ENCODE data around the gene SMIM24. TPM values are rescaled to one million over a fixed set of nuclear protein-coding genes. Genes with fewer than 3 reads are reported as not detected.

The SMIM24 gene
- total and polyA plus RNA-seq, 7 donors, result 0.10 to 0.53 (median 0.49) TPM; not detected in 4

DNA sequence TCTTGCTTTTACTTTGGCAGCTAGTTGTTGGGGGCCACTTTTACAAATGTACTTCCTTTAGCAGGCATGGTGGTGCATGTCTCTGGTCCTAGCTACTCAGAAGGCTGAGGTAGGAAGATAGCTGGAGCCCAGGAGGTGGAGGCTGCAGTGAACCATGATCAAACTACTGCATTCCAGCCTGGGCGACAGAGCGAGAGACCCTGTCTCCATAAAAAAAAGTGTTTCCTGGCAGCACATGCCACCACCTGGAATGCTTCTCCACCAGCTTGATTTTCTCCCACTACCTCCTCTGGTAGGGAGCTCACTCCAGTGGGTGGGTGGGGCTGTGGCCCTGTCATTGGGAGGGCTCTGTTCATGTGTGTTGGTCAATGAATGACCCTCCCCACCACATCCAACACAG is 38.3 kb upstream of the SMIM24 start:
- ATAC-seq (no peak), DNase-seq (no peak)
- no peaks in the 10 kb centered on the region for H3K9me3 ChIP-seq
- TF ChIP-seq, protein P1, sequence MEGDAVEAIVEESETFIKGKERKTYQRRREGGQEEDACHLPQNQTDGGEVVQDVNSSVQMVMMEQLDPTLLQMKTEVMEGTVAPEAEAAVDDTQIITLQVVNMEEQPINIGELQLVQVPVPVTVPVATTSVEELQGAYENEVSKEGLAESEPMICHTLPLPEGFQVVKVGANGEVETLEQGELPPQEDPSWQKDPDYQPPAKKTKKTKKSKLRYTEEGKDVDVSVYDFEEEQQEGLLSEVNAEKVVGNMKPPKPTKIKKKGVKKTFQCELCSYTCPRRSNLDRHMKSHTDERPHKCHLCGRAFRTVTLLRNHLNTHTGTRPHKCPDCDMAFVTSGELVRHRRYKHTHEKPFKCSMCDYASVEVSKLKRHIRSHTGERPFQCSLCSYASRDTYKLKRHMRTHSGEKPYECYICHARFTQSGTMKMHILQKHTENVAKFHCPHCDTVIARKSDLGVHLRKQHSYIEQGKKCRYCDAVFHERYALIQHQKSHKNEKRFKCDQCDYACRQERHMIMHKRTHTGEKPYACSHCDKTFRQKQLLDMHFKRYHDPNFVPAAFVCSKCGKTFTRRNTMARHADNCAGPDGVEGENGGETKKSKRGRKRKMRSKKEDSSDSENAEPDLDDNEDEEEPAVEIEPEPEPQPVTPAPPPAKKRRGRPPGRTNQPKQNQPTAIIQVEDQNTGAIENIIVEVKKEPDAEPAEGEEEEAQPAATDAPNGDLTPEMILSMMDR (IDR thresholded peaks at IDR 0.05), result no peak
- 80 to 90% (median 87%) methylated on average over 2 of the region's 2 CpGs for WGBS, 3 donors
- intact Hi-C loops (cut with DNase I), result no loop called here
- H3K27me3 ChIP-seq (ENCODE audit: insufficient read depth in 3 of 3, low read length in 2 of 3), result no peaks in the 10 kb centered on the region
- H3K4me1 ChIP-seq, result peaks cover 15% of the 10 kb centered on the region
- no peak overlapping the region for H3K4me3 ChIP-seq
- H3K27ac ChIP-seq, result no peak overlapping the region
- peaks cover 0 to 12% of the 10 kb centered on the region in 2 donors for H3K36me3 ChIP-seq (ENCODE audit: insufficient read depth in 1 of 2, low read depth in 1 of 2)

DNA sequence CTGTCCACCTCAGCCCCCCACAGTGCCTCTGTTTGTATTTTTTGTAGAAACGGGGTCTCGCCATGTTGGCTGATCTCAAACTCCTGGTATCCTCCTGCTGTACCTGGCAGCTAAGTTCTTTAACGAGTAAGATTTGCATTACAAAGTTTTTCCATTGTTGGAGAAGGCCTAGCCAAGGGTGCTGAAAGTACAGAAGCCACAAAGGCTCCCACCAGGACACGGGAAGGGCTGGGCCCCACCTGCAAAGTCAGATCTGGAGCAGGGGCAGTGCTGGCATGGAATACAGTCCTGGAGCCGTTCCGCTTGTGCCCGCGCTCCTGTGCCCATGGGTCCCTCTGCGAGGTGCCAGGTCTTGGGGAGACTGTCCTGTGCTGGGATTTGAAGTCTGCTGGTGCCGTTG is 37.9 kb upstream of the SMIM24 start:
- Histone ChIP-seq H3K9me3 (no peaks in the 10 kb centered on the region), H3K4me1 (peaks cover 16% of the 10 kb centered on the region), H3K36me3 (ENCODE audit: insufficient read depth in 1 of 2, low read depth in 1 of 2) (peaks cover 0 to 8% of the 10 kb centered on the region in 2 donors), H3K27me3 (ENCODE audit: insufficient read depth in 3 of 3, low read length in 2 of 3) (no peaks in the 10 kb centered on the region), H3K27ac (no peak overlapping the region), H3K4me3 (no peak overlapping the region)
- DNase-seq (no peak), ATAC-seq (no peak)
- 80 to 85% (median 85%) methylated on average over 10 of the region's 10 CpGs for WGBS, 3 donors
- TF ChIP-seq, protein P1 (IDR thresholded peaks at IDR 0.05), result no peak
- intact Hi-C loops (cut with DNase I), result no loop called here

DNA sequence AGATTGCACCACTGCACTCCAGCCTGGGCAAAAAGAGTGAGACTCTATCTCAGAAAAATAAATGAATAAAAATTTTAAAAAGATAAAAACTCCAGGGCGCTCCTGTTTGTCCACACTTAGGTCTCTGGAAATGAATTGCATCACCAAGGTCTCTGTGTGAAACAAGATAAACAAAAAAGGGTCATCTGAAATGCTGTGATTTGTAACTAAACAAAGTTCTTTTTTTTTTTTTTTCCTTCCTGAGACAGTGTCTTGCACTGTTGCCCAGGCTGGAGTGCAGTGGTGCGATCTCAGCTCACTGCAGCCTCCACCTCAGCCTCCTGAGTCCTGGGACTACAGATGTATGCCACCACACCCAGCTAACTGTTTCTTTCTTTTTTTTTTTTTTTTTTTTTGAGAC is 37.3 kb upstream of the SMIM24 start:
- H3K36me3 ChIP-seq (ENCODE audit: insufficient read depth in 1 of 2, low read depth in 1 of 2), result peaks cover 0 to 5% of the 10 kb centered on the region in 2 donors
- no peak for DNase-seq
- 89 to 96% (median 95%) methylated on average over 2 of the region's 2 CpGs for WGBS, 3 donors
- H3K4me1 ChIP-seq, result peaks cover 22% of the 10 kb centered on the region
- TF ChIP-seq, protein P1 (IDR thresholded peaks at IDR 0.05), result no peak
- no peaks in the 10 kb centered on the region for H3K27me3 ChIP-seq (ENCODE audit: insufficient read depth in 3 of 3, low read length in 2 of 3)
- no peak overlapping the region for H3K27ac ChIP-seq
- no peak overlapping the region for H3K4me3 ChIP-seq
- intact Hi-C loops (cut with DNase I), result no loop called here
- ATAC-seq, result no peak
- no peaks in the 10 kb centered on the region for H3K9me3 ChIP-seq

DNA sequence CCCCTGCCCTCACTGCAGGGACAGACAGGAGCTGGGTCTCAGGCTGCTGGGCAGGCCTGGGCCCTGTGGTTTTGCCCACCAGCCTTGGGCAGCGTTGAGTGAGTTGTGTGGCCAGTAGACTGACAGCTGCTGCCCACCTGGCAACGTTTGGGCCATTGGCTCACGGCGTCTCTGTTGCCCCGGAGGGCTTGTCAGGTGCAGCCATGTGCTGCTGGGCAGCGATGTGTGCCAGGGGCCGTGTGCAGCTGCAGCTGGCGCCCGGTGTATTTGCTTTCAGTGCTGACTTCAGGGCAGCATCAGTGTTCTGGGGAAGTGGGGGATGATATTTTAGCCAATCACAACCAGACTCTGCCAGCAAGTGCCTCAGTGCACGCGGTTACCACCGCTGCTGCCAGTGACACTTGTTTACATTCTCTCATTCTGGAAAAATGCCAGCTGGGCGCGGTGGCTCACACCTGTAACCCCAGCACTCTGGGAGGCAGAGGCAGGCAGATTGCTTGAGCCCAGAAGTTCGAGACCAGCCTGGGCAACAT is 36.4 kb upstream of the SMIM24 start:
- intact Hi-C loops (cut with DNase I), result no loop called here
- Histone ChIP-seq H3K9me3 (no peaks in the 10 kb centered on the region), H3K27me3 (ENCODE audit: insufficient read depth in 3 of 3, low read length in 2 of 3) (no peaks in the 10 kb centered on the region), H3K4me3 (no peak overlapping the region), H3K4me1 (peaks cover 23% of the 10 kb centered on the region), H3K27ac (peak overlapping the region; percentile 58), H3K36me3 (ENCODE audit: insufficient read depth in 1 of 2, low read depth in 1 of 2) (peaks cover 0 to 5% of the 10 kb centered on the region in 2 donors)
- ATAC-seq (peak; percentile 68 to 92 (median 72)), DNase-seq (no peak)
- TF ChIP-seq, protein P1 (IDR thresholded peaks at IDR 0.05), result no peak
- 24 to 31% (median 25%) methylated on average over 14 to 15 of the region's 15 CpGs for WGBS, 3 donors

DNA sequence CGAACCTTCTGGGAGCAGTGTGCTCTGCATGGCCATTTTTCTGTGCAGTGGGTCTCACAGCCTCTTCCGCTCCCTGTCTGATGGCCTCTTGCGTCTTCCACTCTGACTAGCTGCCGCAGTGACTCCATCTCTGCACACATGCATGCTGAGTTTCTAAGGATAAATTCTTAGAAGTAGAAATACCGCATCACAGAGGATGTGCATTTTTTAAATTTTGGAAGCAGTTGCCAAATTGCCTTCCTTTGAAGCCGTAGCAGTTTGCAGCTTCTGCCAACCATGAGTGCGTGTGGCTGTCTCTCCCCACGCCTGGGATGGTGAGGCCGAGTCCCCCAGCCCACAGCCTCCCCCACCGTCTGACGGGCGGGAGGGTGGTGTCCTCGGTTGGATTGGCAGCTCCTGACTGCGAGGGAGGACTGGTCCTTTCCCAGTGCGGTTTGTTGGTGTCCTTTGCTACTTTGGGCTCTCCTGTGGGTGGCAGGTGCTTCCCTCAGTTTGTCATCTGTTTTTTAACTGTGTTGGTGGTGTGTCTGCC is 35.6 kb upstream of the SMIM24 start:
- H3K27ac ChIP-seq, result peak overlapping the region; percentile 58
- TF ChIP-seq, protein P1 (IDR thresholded peaks at IDR 0.05), result no peak
- DNase-seq, result no peak
- no peaks in the 10 kb centered on the region for H3K9me3 ChIP-seq
- H3K36me3 ChIP-seq (ENCODE audit: insufficient read depth in 1 of 2, low read depth in 1 of 2), result peaks cover 0 to 9% of the 10 kb centered on the region in 2 donors
- H3K4me1 ChIP-seq, result peaks cover 23% of the 10 kb centered on the region
- no peak for ATAC-seq
- no peaks in the 10 kb centered on the region for H3K27me3 ChIP-seq (ENCODE audit: insufficient read depth in 3 of 3, low read length in 2 of 3)
- no peak overlapping the region for H3K4me3 ChIP-seq
- intact Hi-C loops (cut with DNase I), result no loop called here
- 61 to 71% (median 67%) methylated on average over 15 of the region's 15 CpGs for WGBS, 3 donors
